ENCODE data around the gene CAMTA1. TPM values are rescaled to one million over a fixed set of nuclear protein-coding genes. Genes with fewer than 3 reads are reported as not detected.

Gene CAMTA1
- total RNA-seq, 1 experiment from 2014 or later, result 69.5 TPM

DNA sequence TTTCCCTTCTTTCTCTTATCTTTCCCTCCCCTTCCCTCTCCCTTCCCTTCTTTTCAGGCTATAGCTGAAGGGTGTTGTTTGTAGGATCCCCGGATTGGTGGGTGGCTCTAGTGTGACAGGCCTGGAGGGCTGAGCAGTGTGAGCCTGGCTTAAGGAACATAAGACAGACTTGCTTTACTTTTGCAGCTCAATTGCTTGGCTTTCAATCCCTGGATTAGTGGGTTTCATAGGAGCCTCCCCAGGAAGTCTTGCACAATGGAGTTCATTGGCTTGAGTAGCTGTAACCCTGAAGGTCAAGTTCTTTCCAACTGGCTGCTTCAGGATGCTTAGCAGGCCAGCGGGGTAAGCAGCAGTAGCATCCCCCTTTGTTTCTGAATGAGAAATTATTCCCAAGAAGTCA lies 126.7 kb downstream of the CAMTA1 start:
- intact Hi-C loops (cut with micrococcal nuclease), result no loop called here
- CTCF ChIA-PET, result no interaction called here

More for the DNA sequence above, 126.7 kb downstream of the CAMTA1 start:
- no peak overlapping the region for H3K4me3 ChIP-seq (replicated peaks in 1 of 2; ENCODE audit: low read depth in 1 of 2, low read length in 2 of 2)
- no peak for TF ChIP-seq ELF1 (IDR thresholded peaks at IDR 0.05; ENCODE audit: borderline replicate concordance, low read depth)
- TF ChIP-seq RAD21 (IDR thresholded peaks at IDR 0.05; ENCODE audit: low read depth), result no peak
- TF ChIP-seq CBX3 (IDR thresholded peaks at IDR 0.05; ENCODE audit: low read depth), result no peak
- TF ChIP-seq SP1 (IDR thresholded peaks at IDR 0.05; ENCODE audit: low read depth), result no peak
- TF ChIP-seq EZH2phosphoT487 (IDR thresholded peaks at IDR 0.05; ENCODE audit: borderline replicate concordance), result no peak
- no peak for TF ChIP-seq YY1 (IDR thresholded peaks at IDR 0.05; ENCODE audit: extremely low read depth, insufficient replicate concordance, low read depth, low read length)
- TF ChIP-seq ZNF274 (IDR thresholded peaks at IDR 0.05; ENCODE audit: low read depth, low read length), result no peak
- TF ChIP-seq POLR2AphosphoS5 (IDR thresholded peaks at IDR 0.05; ENCODE audit: low read depth, low read length), result no peak
- TF ChIP-seq CEBPB (IDR thresholded peaks at IDR 0.05; ENCODE audit: low read depth), result no peak
- no peak for TF ChIP-seq POLR2A (IDR thresholded peaks at IDR 0.05; ENCODE audit: borderline replicate concordance, extremely low read depth, insufficient read depth, insufficient read length)
- TF ChIP-seq, protein P1, sequence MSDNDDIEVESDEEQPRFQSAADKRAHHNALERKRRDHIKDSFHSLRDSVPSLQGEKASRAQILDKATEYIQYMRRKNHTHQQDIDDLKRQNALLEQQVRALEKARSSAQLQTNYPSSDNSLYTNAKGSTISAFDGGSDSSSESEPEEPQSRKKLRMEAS (IDR thresholded peaks at IDR 0.05), result no peak
- no peak for TF ChIP-seq SRF (IDR thresholded peaks at IDR 0.05; ENCODE audit: low read depth)
- no peak for TF ChIP-seq SIN3A (IDR thresholded peaks at IDR 0.05; ENCODE audit: low read depth)
- TF ChIP-seq, protein P2, sequence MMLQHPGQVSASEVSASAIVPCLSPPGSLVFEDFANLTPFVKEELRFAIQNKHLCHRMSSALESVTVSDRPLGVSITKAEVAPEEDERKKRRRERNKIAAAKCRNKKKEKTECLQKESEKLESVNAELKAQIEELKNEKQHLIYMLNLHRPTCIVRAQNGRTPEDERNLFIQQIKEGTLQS (IDR thresholded peaks at IDR 0.05), result no peak
- TF ChIP-seq, protein P3, sequence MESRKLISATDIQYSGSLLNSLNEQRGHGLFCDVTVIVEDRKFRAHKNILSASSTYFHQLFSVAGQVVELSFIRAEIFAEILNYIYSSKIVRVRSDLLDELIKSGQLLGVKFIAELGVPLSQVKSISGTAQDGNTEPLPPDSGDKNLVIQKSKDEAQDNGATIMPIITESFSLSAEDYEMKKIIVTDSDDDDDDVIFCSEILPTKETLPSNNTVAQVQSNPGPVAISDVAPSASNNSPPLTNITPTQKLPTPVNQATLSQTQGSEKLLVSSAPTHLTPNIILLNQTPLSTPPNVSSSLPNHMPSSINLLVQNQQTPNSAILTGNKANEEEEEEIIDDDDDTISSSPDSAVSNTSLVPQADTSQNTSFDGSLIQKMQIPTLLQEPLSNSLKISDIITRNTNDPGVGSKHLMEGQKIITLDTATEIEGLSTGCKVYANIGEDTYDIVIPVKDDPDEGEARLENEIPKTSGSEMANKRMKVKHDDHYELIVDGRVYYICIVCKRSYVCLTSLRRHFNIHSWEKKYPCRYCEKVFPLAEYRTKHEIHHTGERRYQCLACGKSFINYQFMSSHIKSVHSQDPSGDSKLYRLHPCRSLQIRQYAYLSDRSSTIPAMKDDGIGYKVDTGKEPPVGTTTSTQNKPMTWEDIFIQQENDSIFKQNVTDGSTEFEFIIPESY (IDR thresholded peaks at IDR 0.05; ENCODE audit: extremely low read depth, insufficient replicate concordance, low read length), result no peak
- H3K4me2 ChIP-seq (ENCODE audit: low read length), result no peak overlapping the region
- RAD21 ChIA-PET (ENCODE audit: low non-redundant PET in 1 of 2, low total read pairs in 2 of 2, uncharacterized antibody in 2 of 2, unreplicated experiment in 2 of 2), result no interaction called here
- BruUV-seq (replicated peaks), result no TSS peak
- no peaks in the 10 kb centered on the region for H3K9me3 ChIP-seq (ENCODE audit: control insufficient read depth in 1 of 2, insufficient read depth in 1 of 2, low read depth in 1 of 2, low read length in 2 of 2)
- H3K36me3 ChIP-seq (ENCODE audit: control insufficient read depth in 1 of 2, insufficient read depth in 2 of 2, low read length in 2 of 2), result no peaks in the 10 kb centered on the region
- no peaks in the 10 kb centered on the region for H3K9me2 ChIP-seq (ENCODE audit: insufficient read depth)
- no peaks in the 10 kb centered on the region for H3K27me3 ChIP-seq (ENCODE audit: insufficient read depth, low read length)
- no peak overlapping the region for H2AFZ ChIP-seq (ENCODE audit: low read depth, low read length, poor library complexity, severe bottlenecking)
- POLR2A ChIA-PET, result no interaction called here
- no peak overlapping the region for H3K9ac ChIP-seq (ENCODE audit: low read length)
- no peak for ATAC-seq
- DNase-seq (ENCODE audit: low read depth, low spot score), result no peak
- no peak overlapping the region for H3K27ac ChIP-seq (ENCODE audit: low read depth, low read length)
- H3K79me2 ChIP-seq (ENCODE audit: insufficient read depth, low read length), result no peaks in the 10 kb centered on the region
- H3K4me1 ChIP-seq (ENCODE audit: control insufficient read depth in 1 of 2, insufficient read depth in 2 of 2, low read length in 2 of 2), result peaks cover 0 to 2% of the 10 kb centered on the region in 2 experiments; a peak in 1 of 4 replicates
- H4K20me1 ChIP-seq (ENCODE audit: insufficient read depth), result no peaks in the 10 kb centered on the region

All from HCT116 (cell line).